H7 (cell line): ENCODE results near the gene OR51E1. TPM values are rescaled to one million over a fixed set of nuclear protein-coding genes. Genes with fewer than 3 reads are reported as not detected.

Experiments
- total RNA-seq: library from RNA; depleted of rRNA; stranded (reverse); fragments of >200 nt; shearing (Covaris generic); gene quantifications from 2 replicates; pipeline ENCODE4 v1.2.3, GENCODE V29; 2014; rRNA removed

Gene OR51E1
- total RNA-seq, 1 experiment from 2014 or later = not detected

Other genes starting within 250 kb of the OR51E1 start
- not detected in 2 replicates for gene OR52K2, start 194.7 kb upstream of the OR51E1 start, total RNA-seq
- gene OR52K1, start 161.3 kb upstream of the OR51E1 start, total RNA-seq = 0.07 TPM in 1 of 2 replicates, not detected in the other
- not detected in 2 replicates for gene OR52M1, start 98.8 kb upstream of the OR51E1 start, total RNA-seq
- gene OR52I2, start 62.2 kb upstream of the OR51E1 start, total RNA-seq = not detected in 2 replicates
- gene OR52I1, start 49.9 kb upstream of the OR51E1 start, total RNA-seq = 0.04 TPM in 1 of 2 replicates, not detected in the other
- gene TRIM68, start 35.8 kb upstream of the OR51E1 start, total RNA-seq = 6.3 and 7.3 TPM in 2 replicates
- gene OR51D1, start 6.5 kb upstream of the OR51E1 start, total RNA-seq = not detected in 2 replicates
- not detected in 2 replicates for gene OR51E2, start 53.9 kb downstream of the OR51E1 start, total RNA-seq
- gene MMP26, start 60.8 kb downstream of the OR51E1 start, total RNA-seq = not detected in 2 replicates
- not detected in 2 replicates for gene OR51F1, start 126.0 kb downstream of the OR51E1 start, total RNA-seq
- gene OR52R1, start 160.4 kb downstream of the OR51E1 start, total RNA-seq = not detected in 2 replicates
- gene OR51F2, start 177.3 kb downstream of the OR51E1 start, total RNA-seq = not detected in 2 replicates
- not detected in 2 replicates for gene OR51S1, start 205.2 kb downstream of the OR51E1 start, total RNA-seq
- gene OR51T1, start 237.9 kb downstream of the OR51E1 start, total RNA-seq = not detected in 2 replicates